Measurements from ENCODE around the gene ANKS1B.
"Not testable (repeated sequence)": the region's sequence is repeated elsewhere in the genome, so short reads cannot be mapped to it uniquely, and the experiment has no call there.

Gene ANKS1B

DNA sequence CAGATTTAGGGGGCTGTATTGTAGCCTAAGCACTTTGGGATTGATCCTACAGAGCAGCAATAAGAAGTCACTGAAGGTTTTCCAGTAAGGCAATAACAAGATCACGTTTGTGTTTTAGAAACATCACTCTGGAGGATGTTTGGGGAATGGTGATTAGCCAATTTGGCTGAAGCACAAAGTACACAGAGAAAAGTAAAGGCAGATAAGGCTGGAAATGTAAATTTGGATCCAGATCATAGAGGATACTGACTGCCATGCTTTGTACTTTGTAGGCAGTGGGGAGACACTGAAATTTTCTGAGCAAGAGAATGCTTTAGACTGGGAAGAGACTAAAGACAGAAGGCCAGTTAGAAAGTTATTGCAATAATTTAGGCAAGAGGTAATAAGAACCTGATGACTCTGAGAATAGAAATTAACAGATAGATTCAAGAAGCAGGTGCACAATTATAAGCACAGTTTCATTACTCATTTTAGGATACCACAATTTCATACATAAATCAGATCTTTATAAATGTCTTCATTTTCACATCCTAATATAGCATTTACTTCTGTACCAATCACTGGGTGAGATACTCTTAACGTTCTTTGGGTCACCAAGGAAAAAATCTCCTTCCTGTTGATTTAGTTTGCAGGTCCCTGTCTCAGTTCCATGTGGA is 651.7 kb downstream of the ANKS1B start:
- H3K4me1 ChIP-seq (ENCODE audit: control insufficient read depth, insufficient read depth, low read length), result no peaks in the 10 kb centered on the region
- H3K27ac ChIP-seq (ENCODE audit: low read length), result no peak overlapping the region
- no peaks in the 10 kb centered on the region for H3K27me3 ChIP-seq (ENCODE audit: control insufficient read depth in 1 of 2, insufficient read depth in 2 of 2, low read length in 2 of 2)
- H3K36me3 ChIP-seq (ENCODE audit: control insufficient read depth in 2 of 2, insufficient read depth in 2 of 2, low read length in 2 of 2), result no peaks in the 10 kb centered on the region
- H3K9ac ChIP-seq (ENCODE audit: low read length in 2 of 2), result no peak overlapping the region
- H3K9me3 ChIP-seq (ENCODE audit: control insufficient read depth in 2 of 2, low read length in 2 of 2), result no peaks in the 10 kb centered on the region
- H3K4me3 ChIP-seq (ENCODE audit: low read length in 2 of 2), result no peak overlapping the region

DNA sequence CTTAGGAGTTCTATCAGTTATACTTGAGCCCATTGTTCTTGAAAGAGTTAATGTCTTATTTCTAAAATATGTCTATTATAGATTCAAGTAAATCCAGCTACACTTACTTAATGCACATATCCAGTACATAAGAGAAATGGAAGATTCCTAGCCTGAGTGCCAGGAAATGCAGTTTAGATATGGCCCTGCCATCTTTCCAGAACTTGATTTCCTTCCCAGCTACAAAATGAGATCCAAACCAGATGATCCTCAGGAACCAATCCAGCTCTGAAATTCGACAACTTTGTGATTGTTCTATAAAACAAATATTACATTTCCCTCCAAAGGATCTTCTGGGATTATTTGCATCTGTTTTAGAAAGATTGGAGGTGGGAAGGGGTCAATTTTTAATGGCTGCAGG is 654.5 kb downstream of the ANKS1B start:
- H3K9ac ChIP-seq (ENCODE audit: low read length in 2 of 2), result no peak overlapping the region
- no peaks in the 10 kb centered on the region for H3K4me1 ChIP-seq (ENCODE audit: control insufficient read depth, insufficient read depth, low read length)
- no peaks in the 10 kb centered on the region for H3K36me3 ChIP-seq (ENCODE audit: control insufficient read depth in 2 of 2, insufficient read depth in 2 of 2, low read length in 2 of 2)
- no peaks in the 10 kb centered on the region for H3K27me3 ChIP-seq (ENCODE audit: control insufficient read depth in 1 of 2, insufficient read depth in 2 of 2, low read length in 2 of 2)
- H3K9me3 ChIP-seq (ENCODE audit: control insufficient read depth in 2 of 2, low read length in 2 of 2), result no peaks in the 10 kb centered on the region
- no peak overlapping the region for H3K27ac ChIP-seq (ENCODE audit: low read length)
- H3K4me3 ChIP-seq (ENCODE audit: low read length in 2 of 2), result no peak overlapping the region

DNA sequence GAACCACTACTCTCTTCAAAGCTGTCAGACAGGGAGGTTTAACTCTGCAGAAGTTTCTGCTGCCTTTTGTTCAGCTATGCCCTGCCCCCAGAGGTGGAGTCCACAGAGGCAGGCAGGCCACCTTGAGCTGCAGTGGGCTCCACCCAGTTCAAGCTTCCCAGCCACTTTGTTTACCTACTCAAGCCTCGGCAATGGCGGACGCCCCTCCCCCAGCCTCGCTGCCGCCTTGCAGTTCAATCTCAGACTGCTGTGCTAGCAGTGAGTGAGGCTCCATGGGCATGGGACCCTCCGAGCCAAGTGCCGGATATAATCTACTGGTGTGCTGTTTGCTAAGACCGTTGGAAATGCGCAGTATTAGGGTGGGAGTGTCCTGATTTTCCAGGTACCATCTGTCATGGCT is 663.5 kb downstream of the ANKS1B start:
- not testable (repeated sequence) for H3K4me3 ChIP-seq (ENCODE audit: low read length in 2 of 2); H3K9ac ChIP-seq (ENCODE audit: low read length in 2 of 2); H3K36me3 ChIP-seq (ENCODE audit: control insufficient read depth in 2 of 2, insufficient read depth in 2 of 2, low read length in 2 of 2); H3K27me3 ChIP-seq (ENCODE audit: control insufficient read depth in 1 of 2, insufficient read depth in 2 of 2, low read length in 2 of 2); H3K4me1 ChIP-seq (ENCODE audit: control insufficient read depth, insufficient read depth, low read length); H3K27ac ChIP-seq (ENCODE audit: low read length); H3K9me3 ChIP-seq (ENCODE audit: control insufficient read depth in 2 of 2, low read length in 2 of 2)

DNA sequence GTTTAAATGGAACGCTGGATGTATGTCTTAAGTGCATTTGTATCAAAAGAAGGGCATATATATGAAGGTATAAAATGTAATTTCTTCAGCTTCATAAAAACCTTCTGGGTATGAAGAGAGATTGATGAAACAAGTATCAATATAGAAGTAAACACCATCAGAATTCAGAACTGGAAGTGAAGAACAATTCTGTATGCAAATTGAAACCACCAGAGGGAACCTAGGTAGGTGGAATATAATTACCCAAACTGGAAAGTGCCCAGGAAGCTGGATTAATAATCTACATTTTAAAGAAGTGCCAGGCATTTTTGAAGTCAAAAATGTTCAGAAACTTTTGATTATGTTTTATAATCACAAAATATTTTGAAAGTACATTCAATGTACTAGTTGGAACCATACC is 673.4 kb downstream of the ANKS1B start:
- Histone ChIP-seq H3K27ac (ENCODE audit: low read length) (no peak overlapping the region), H3K9me3 (ENCODE audit: control insufficient read depth in 2 of 2, low read length in 2 of 2) (no peaks in the 10 kb centered on the region), H3K4me3 (ENCODE audit: low read length in 2 of 2) (no peak overlapping the region), H3K36me3 (ENCODE audit: control insufficient read depth in 2 of 2, insufficient read depth in 2 of 2, low read length in 2 of 2) (no peaks in the 10 kb centered on the region), H3K4me1 (ENCODE audit: control insufficient read depth, insufficient read depth, low read length) (no peaks in the 10 kb centered on the region), H3K9ac (ENCODE audit: low read length in 2 of 2) (no peak overlapping the region), H3K27me3 (ENCODE audit: control insufficient read depth in 1 of 2, insufficient read depth in 2 of 2, low read length in 2 of 2) (no peaks in the 10 kb centered on the region)

DNA sequence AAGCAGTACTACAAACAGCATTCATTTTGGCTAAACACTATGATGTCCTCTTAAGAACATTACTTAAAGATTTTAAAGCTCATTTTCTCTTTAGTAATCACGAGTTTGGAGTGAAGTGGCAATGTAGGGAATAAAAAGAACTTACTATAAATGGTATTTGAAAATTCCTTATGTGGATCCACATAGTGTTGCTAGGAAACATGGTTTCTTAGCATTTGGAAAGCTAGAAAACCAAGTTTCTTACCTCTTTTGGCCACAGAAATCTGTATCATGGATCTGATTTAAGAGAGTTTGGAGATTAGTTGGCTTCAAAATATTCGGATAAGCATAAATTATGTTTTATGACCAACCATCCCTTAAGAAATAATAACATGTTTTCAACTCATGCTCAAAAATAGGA is 674.9 kb downstream of the ANKS1B start:
- Histone ChIP-seq H3K9me3 (ENCODE audit: control insufficient read depth in 2 of 2, low read length in 2 of 2) (peaks cover 0 to 3% of the 10 kb centered on the region in 2 donors), H3K36me3 (ENCODE audit: control insufficient read depth in 2 of 2, insufficient read depth in 2 of 2, low read length in 2 of 2) (no peaks in the 10 kb centered on the region), H3K27ac (ENCODE audit: low read length) (no peak overlapping the region), H3K27me3 (ENCODE audit: control insufficient read depth in 1 of 2, insufficient read depth in 2 of 2, low read length in 2 of 2) (no peaks in the 10 kb centered on the region), H3K4me3 (ENCODE audit: low read length in 2 of 2) (no peak overlapping the region), H3K4me1 (ENCODE audit: control insufficient read depth, insufficient read depth, low read length) (no peaks in the 10 kb centered on the region), H3K9ac (ENCODE audit: low read length in 2 of 2) (no peak overlapping the region)

DNA sequence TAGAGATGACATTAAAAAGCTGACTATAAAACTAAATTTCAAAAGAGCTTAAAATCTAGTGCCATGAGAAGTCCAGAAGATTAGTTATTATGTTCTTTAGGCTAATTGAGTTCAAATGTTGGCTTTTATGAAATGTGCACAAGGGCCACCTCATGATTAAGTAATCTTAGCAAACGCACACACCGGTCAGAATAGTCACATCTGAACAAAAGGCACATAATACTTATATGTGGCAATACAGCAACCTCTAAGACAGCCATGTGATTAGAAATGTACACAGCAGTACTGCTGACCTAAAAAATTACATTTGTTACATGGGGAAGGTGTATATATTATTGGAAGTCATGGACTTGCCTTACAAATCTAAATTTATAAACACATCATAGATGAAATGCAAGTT is 681.9 kb downstream of the ANKS1B start:
- Histone ChIP-seq H3K9me3 (ENCODE audit: control insufficient read depth in 2 of 2, low read length in 2 of 2) (peaks cover 0 to 6% of the 10 kb centered on the region in 2 donors), H3K27me3 (ENCODE audit: control insufficient read depth in 1 of 2, insufficient read depth in 2 of 2, low read length in 2 of 2) (no peaks in the 10 kb centered on the region), H3K9ac (ENCODE audit: low read length in 2 of 2) (no peak overlapping the region), H3K4me1 (ENCODE audit: control insufficient read depth, insufficient read depth, low read length) (no peaks in the 10 kb centered on the region), H3K36me3 (ENCODE audit: control insufficient read depth in 2 of 2, insufficient read depth in 2 of 2, low read length in 2 of 2) (no peaks in the 10 kb centered on the region), H3K27ac (ENCODE audit: low read length) (no peak overlapping the region), H3K4me3 (ENCODE audit: low read length in 2 of 2) (no peak overlapping the region)

DNA sequence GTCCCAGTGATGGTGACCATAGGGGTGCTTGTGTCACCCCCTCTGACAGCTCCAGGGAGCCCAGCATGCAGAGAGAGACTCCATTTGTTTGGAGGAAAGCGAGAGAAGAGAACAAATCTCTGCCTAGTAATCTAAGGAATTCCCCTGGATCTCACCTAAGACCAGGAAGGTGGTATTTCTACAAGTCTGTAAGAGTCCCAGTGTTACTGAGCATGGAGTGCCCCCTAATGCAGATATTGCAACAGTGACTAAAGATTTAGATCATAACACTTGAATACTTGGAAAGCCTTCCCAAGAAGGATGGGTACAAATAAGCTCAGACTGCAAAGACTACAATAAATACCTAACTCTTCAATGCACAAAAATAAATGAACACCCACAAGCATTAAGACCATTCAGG is 697.6 kb downstream of the ANKS1B start:
- Histone ChIP-seq H3K4me1 (ENCODE audit: control insufficient read depth, insufficient read depth, low read length) (no peaks in the 10 kb centered on the region), H3K4me3 (ENCODE audit: low read length in 2 of 2) (no peak overlapping the region), H3K27me3 (ENCODE audit: control insufficient read depth in 1 of 2, insufficient read depth in 2 of 2, low read length in 2 of 2) (no peaks in the 10 kb centered on the region), H3K36me3 (ENCODE audit: control insufficient read depth in 2 of 2, insufficient read depth in 2 of 2, low read length in 2 of 2) (no peaks in the 10 kb centered on the region), H3K9ac (ENCODE audit: low read length in 2 of 2) (no peak overlapping the region), H3K27ac (ENCODE audit: low read length) (no peak overlapping the region), H3K9me3 (ENCODE audit: control insufficient read depth in 2 of 2, low read length in 2 of 2) (no peaks in the 10 kb centered on the region)

DNA sequence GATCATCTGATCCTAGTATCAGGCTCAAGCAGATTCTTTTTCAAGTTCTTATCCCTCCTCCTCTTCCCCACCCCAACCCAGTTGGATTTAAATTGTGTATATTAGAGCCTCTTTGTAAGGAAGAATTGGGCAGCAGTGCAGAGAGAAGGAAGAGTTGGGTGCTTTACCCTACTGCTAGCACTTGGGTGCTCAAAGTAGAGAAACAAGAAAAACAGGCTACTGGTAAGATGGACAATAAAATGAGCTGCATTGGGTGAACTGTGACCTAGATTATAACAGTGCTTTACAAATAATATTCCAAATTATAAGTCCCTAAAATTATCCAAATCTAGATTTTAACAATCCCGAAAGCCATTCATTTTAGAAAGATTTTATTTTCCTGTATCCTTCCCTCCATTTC is 700.6 kb downstream of the ANKS1B start:
- no peaks in the 10 kb centered on the region for H3K4me1 ChIP-seq (ENCODE audit: control insufficient read depth, insufficient read depth, low read length)

DNA sequence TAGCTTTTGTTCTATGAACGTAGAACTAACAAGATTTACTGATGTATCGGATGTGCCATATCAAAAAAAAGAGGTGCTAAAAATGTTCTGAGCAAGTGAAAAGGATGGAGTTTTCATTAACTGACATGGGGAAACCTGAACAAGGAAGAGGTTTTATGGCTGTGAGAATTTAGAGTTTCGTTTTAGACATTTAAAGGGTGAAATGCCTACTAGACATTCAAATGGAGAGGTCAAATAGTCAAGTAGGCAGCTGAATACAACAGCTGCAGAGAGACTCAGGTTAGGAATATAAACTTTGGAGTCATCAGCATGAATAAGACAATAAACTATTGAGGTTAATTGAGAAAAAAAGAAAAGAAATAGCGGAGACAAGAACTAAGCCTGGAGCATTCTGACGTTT is 702.1 kb downstream of the ANKS1B start:
- Histone ChIP-seq H3K27me3 (ENCODE audit: control insufficient read depth in 1 of 2, insufficient read depth in 2 of 2, low read length in 2 of 2) (no peaks in the 10 kb centered on the region), H3K4me3 (ENCODE audit: low read length in 2 of 2) (no peak overlapping the region), H3K4me1 (ENCODE audit: control insufficient read depth, insufficient read depth, low read length) (no peaks in the 10 kb centered on the region), H3K27ac (ENCODE audit: low read length) (no peak overlapping the region), H3K9ac (ENCODE audit: low read length in 2 of 2) (no peak overlapping the region), H3K36me3 (ENCODE audit: control insufficient read depth in 2 of 2, insufficient read depth in 2 of 2, low read length in 2 of 2) (no peaks in the 10 kb centered on the region), H3K9me3 (ENCODE audit: control insufficient read depth in 2 of 2, low read length in 2 of 2) (no peaks in the 10 kb centered on the region)

More for the DNA sequence above, 700.6 kb downstream of the ANKS1B start:
- no peaks in the 10 kb centered on the region for H3K36me3 ChIP-seq (ENCODE audit: control insufficient read depth in 2 of 2, insufficient read depth in 2 of 2, low read length in 2 of 2)
- no peak overlapping the region for H3K4me3 ChIP-seq (ENCODE audit: low read length in 2 of 2)
- no peaks in the 10 kb centered on the region for H3K27me3 ChIP-seq (ENCODE audit: control insufficient read depth in 1 of 2, insufficient read depth in 2 of 2, low read length in 2 of 2)
- H3K27ac ChIP-seq (ENCODE audit: low read length), result no peak overlapping the region
- no peaks in the 10 kb centered on the region for H3K9me3 ChIP-seq (ENCODE audit: control insufficient read depth in 2 of 2, low read length in 2 of 2)
- H3K9ac ChIP-seq (ENCODE audit: low read length in 2 of 2), result no peak overlapping the region

DNA sequence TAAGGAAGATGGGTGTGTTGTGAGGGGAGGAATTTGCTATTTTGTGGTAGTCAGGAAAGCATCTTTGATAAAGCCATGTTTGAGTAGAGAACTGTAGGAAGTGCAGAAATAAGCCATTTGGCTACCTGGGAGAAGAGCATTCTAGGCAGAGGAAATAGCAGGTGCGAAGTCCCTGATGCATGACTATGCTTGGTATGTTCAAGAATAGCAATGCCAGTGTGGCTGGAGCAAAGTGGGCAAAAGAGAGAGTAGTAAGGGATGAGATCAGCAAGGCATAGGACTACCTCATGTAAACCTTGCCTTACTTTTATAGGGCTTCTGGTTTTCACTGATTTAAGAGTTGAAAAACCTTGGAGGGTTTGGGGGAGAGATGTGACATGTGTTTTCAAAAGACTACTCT is 702.6 kb downstream of the ANKS1B start:
- no peaks in the 10 kb centered on the region for H3K9me3 ChIP-seq (ENCODE audit: control insufficient read depth in 2 of 2, low read length in 2 of 2)
- no peaks in the 10 kb centered on the region for H3K27me3 ChIP-seq (ENCODE audit: control insufficient read depth in 1 of 2, insufficient read depth in 2 of 2, low read length in 2 of 2)
- no peaks in the 10 kb centered on the region for H3K36me3 ChIP-seq (ENCODE audit: control insufficient read depth in 2 of 2, insufficient read depth in 2 of 2, low read length in 2 of 2)
- no peaks in the 10 kb centered on the region for H3K4me1 ChIP-seq (ENCODE audit: control insufficient read depth, insufficient read depth, low read length)
- no peak overlapping the region for H3K4me3 ChIP-seq (ENCODE audit: low read length in 2 of 2)
- no peak overlapping the region for H3K27ac ChIP-seq (ENCODE audit: low read length)
- H3K9ac ChIP-seq (ENCODE audit: low read length in 2 of 2), result no peak overlapping the region

DNA sequence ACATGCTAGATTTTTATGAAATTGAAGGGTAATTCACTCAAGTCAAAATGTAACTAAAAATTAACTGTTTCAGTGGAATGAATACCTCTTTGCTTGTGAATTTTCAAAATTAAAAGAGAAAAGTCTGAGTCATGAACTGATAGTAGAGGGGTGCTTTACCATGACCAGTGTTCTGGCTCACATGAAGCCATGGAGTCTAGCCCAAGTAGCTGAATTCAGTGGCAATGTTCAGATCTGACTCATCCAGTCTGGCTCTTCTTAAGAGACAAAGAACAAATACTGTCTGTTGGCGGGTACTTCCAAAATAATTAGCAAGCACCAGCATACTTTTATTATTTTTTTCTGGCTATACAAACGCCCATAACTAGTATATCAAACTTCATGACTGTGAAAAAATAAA is 703.5 kb downstream of the ANKS1B start:
- no peak overlapping the region for H3K27ac ChIP-seq (ENCODE audit: low read length)
- H3K27me3 ChIP-seq (ENCODE audit: control insufficient read depth in 1 of 2, insufficient read depth in 2 of 2, low read length in 2 of 2), result no peaks in the 10 kb centered on the region

More for the DNA sequence above, 703.5 kb downstream of the ANKS1B start:
- Histone ChIP-seq H3K4me3 (ENCODE audit: low read length in 2 of 2) (no peak overlapping the region), H3K36me3 (ENCODE audit: control insufficient read depth in 2 of 2, insufficient read depth in 2 of 2, low read length in 2 of 2) (no peaks in the 10 kb centered on the region), H3K4me1 (ENCODE audit: control insufficient read depth, insufficient read depth, low read length) (no peaks in the 10 kb centered on the region), H3K9ac (ENCODE audit: low read length in 2 of 2) (no peak overlapping the region), H3K9me3 (ENCODE audit: control insufficient read depth in 2 of 2, low read length in 2 of 2) (peaks cover 0 to 5% of the 10 kb centered on the region in 2 donors)

Data from stomach smooth muscle (tissue), 2 donors.